ENCODE results near the gene SLC2A13. TPM values are rescaled to one million over a fixed set of nuclear protein-coding genes. Genes with fewer than 3 reads are reported as not detected.

Gene SLC2A13
- total and polyA plus RNA-seq, 10 of the 15 experiments (the other 5 are each of a cell fraction or from before 2014, with no cell fraction given) = 0.05 to 3.7 (median 0.25) TPM

DNA sequence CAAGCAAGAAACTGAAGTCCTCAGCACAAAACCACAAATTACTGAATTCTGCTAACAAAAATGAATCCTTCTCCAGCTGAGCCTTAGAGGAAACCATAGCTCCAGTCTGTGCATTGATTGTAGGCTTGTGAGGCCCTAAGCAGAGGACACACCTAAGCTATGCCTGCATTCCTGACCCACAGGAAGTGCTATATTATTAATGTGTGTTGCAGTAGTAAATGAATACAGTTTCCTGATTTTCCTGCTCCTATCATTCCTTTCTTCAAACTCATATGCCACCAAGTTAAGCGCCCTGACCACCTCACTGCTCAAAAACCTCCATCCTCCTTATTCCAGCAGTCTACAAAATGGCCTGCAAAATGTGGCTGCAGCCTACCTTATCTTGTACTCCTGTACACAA, 334.4 kb downstream of the SLC2A13 start:
- no peak for TF ChIP-seq RELB (IDR thresholded peaks at IDR 0.05; ENCODE audit: low read depth)
- TF ChIP-seq CREB1 (IDR thresholded peaks at IDR 0.05; ENCODE audit: low read depth) = no peak
- no peak for TF ChIP-seq RFX5 (IDR thresholded peaks at IDR 0.05; ENCODE audit: low read depth, low read length)
- no peak for TF ChIP-seq STAT1 (conservative IDR thresholded peaks at IDR 0.05)
- no peak for TF ChIP-seq TAF1 (IDR thresholded peaks at IDR 0.05; ENCODE audit: borderline replicate concordance, low read depth, low read length)
- TF ChIP-seq ZNF687 (IDR thresholded peaks at IDR 0.05) = no peak
- TF ChIP-seq BACH1 (IDR thresholded peaks at IDR 0.05; ENCODE audit: borderline replicate concordance) = no peak
- no peak for TF ChIP-seq KAT2A (conservative IDR thresholded peaks at IDR 0.05; ENCODE audit: control insufficient read depth, low read depth, low read length)
- TF ChIP-seq USF2 (IDR thresholded peaks at IDR 0.05; ENCODE audit: borderline replicate concordance, low read depth, low read length) = no peak
- TF ChIP-seq POLR2AphosphoS5 (IDR thresholded peaks at IDR 0.05; ENCODE audit: low read length) = no peak
- no peaks in the 10 kb centered on the region for H3K36me3 ChIP-seq (ENCODE audit: control insufficient read depth in 2 of 2, insufficient read depth in 2 of 2, low read length in 1 of 2)
- no peak for ATAC-seq
- intact Hi-C loops (cut with micrococcal nuclease; ENCODE audit: unreplicated experiment) (no loop called here), in situ Hi-C loops (cut with MboI) (no loop called here)
- no peak for FAIRE-seq
- no peaks in the 10 kb centered on the region for H3K27me3 ChIP-seq (replicated peaks in 1 of 2; ENCODE audit: control insufficient read depth in 2 of 2, insufficient read depth in 2 of 2, low read length in 1 of 2)
- no peak for DNase-seq (ENCODE audit: low read depth, low spot score)
- no peak overlapping the region for H3K9ac ChIP-seq (ENCODE audit: control insufficient read depth, insufficient read depth, low read length)
- no peak overlapping the region for H3K4me3 ChIP-seq
- CTCF ChIA-PET = no interaction called here
- no peaks in the 10 kb centered on the region for H4K20me1 ChIP-seq (ENCODE audit: control insufficient read depth, insufficient read depth)
- no peaks in the 10 kb centered on the region; the same call in 2 of the 3 replicates for H3K9me3 ChIP-seq (replicated peaks; ENCODE audit: control insufficient read depth, insufficient read depth, low read length)
- no peaks in the 10 kb centered on the region for H3K4me1 ChIP-seq (ENCODE audit: control insufficient read depth, insufficient read depth, low read length)
- POLR2A ChIA-PET = no interaction called here
- no peak overlapping the region for H3K4me2 ChIP-seq (ENCODE audit: control insufficient read depth, insufficient read depth)
- no peak overlapping the region for H2AFZ ChIP-seq (ENCODE audit: control insufficient read depth, low read depth, low read length)
- SMC1A ChIA-PET (ENCODE audit: uncharacterized antibody, unreplicated experiment) = no interaction called here
- RAD21 ChIA-PET (ENCODE audit: unreplicated experiment) = no interaction called here
- BruUV-seq (replicated peaks) = no TSS peak
- 100% methylated on average over 1 of the region's 1 CpG for WGBS (ENCODE audit: insufficient coverage, insufficient replicate concordance, low lambda C conversion rate, missing lambda C conversion rate)
- H3K79me2 ChIP-seq (ENCODE audit: control insufficient read depth, insufficient read depth, low read length) = no peaks in the 10 kb centered on the region
- no peak overlapping the region for H3K27ac ChIP-seq (ENCODE audit: control insufficient read depth, insufficient read depth)

Measured in GM12878 (cell line).